GM23338 (cell line): Measurements from ENCODE around the gene PAXX. TPM values are rescaled to one million over a fixed set of nuclear protein-coding genes. Genes with fewer than 3 reads are reported as not detected.

Experiments used
- ATAC-seq: fragments of 200-7000 bp; cut with Tn5 transposase; 3 replicates; pipeline ENCODE4 v1.9.1; 2020
- DNase-seq: peaks from one replicate; pipeline ENCODE4 v3.0.0-alpha.2; 2015; ENCODE audit warnings: low spot score
- H2AFZ ChIP-seq: fragments of 200-600 bp; sonication (generic); 2 replicates; pipeline ENCODE4 v1.8.0; 2016; ENCODE audit warnings: antibody characterized with exemption, mild to moderate bottlenecking, moderate library complexity
- H3F3A ChIP-seq: fragments of 200-600 bp; sonication (generic); replicated peaks from 2 replicates; pipeline ENCODE4 v1.8.0; 2017; ENCODE audit warnings: antibody characterized with exemption, mixed run types, low read depth
- H3K27ac ChIP-seq: fragments of 200-600 bp; sonication (generic); 2 replicates; pipeline ENCODE4 v1.6.1; 2016; ENCODE audit warnings: low read depth
- H3K27me3 ChIP-seq: fragments of 200-600 bp; sonication (generic); 2 replicates; pipeline ENCODE4 v1.8.0; 2016; ENCODE audit warnings: mild to moderate bottlenecking, mixed run types, moderate library complexity; ENCODE audit not compliant: insufficient read depth
- H3K36me3 ChIP-seq: fragments of 200-600 bp; sonication (generic); 2 replicates; pipeline ENCODE4 v1.8.0; 2016; ENCODE audit warnings: mild to moderate bottlenecking; ENCODE audit not compliant: insufficient read depth
- H3K4me1 ChIP-seq: fragments of 200-600 bp; sonication (generic); 2 replicates; pipeline ENCODE4 v1.8.0; 2016; ENCODE audit warnings: mild to moderate bottlenecking, moderate library complexity; ENCODE audit not compliant: insufficient read depth
- H3K4me2 ChIP-seq: fragments of 200-600 bp; sonication (generic); 2 replicates; pipeline ENCODE4 v1.7.1; 2017; ENCODE audit warnings: mixed run types
- H3K4me3 ChIP-seq: fragments of 200-600 bp; sonication (generic); 2 replicates; pipeline ENCODE4 v1.6.1; 2016; ENCODE audit warnings: mixed run types
- H3K79me2 ChIP-seq: fragments of 200-600 bp; sonication (generic); replicated peaks from 2 replicates; pipeline ENCODE4 v1.8.0; 2017; ENCODE audit warnings: mild to moderate bottlenecking; ENCODE audit not compliant: insufficient read depth
- H3K9me2 ChIP-seq: fragments of 200-600 bp; sonication (generic); 2 replicates; pipeline ENCODE4 v1.8.0; 2017; ENCODE audit not compliant: insufficient read depth
- H4K20me1 ChIP-seq: fragments of 200-600 bp; sonication (generic); replicated peaks from 2 replicates; pipeline ENCODE4 v1.8.0; 2017; ENCODE audit warnings: mild to moderate bottlenecking; ENCODE audit not compliant: insufficient read depth
- H3K27ac Mint-ChIP-seq: 2 replicates; pipeline ENCODE4 v1.8.0; 2020; ENCODE audit warnings: inconsistent platforms, mild to moderate bottlenecking, moderate library complexity, mixed read lengths
- H3K27me3 Mint-ChIP-seq: 3 replicates; pipeline ENCODE4 v1.8.0; 2022; ENCODE audit warnings: low read depth, mild to moderate bottlenecking, moderate library complexity, mixed read lengths, inconsistent platforms; ENCODE audit not compliant: insufficient read depth, poor library complexity
- H3K36me3 Mint-ChIP-seq: 3 replicates; pipeline ENCODE4 v1.8.0; 2021; ENCODE audit warnings: low read depth, mild to moderate bottlenecking, inconsistent platforms, moderate library complexity, mixed read lengths
- H3K4me1 Mint-ChIP-seq: 3 replicates; pipeline ENCODE4 v1.8.0; 2020; ENCODE audit warnings: mild to moderate bottlenecking, inconsistent platforms, mixed read lengths
- H3K4me3 Mint-ChIP-seq: 3 replicates; pipeline ENCODE4 v1.8.0; 2021; ENCODE audit warnings: moderate library complexity, mild to moderate bottlenecking, inconsistent platforms, mixed read lengths
- H3K9me3 Mint-ChIP-seq: 3 replicates; pipeline ENCODE4 v1.8.0; 2020; ENCODE audit warnings: moderate library complexity, mild to moderate bottlenecking, inconsistent platforms, mixed read lengths
- CREB1 ChIP-seq: fragments of 250-450 bp; sonication (Bioruptor Pico); IDR thresholded peaks from 2 replicates; pipeline ENCODE4 v1.5.0; 2020; ENCODE audit warnings: low read depth, mild to moderate bottlenecking, moderate library complexity
- EZH2 ChIP-seq: fragments of 200-600 bp; sonication (generic); IDR thresholded peaks from one replicate; pipeline ENCODE4 v1.8.0; 2017; ENCODE audit warnings: antibody characterized with exemption, mild to moderate bottlenecking, low read depth; ENCODE audit not compliant: unreplicated experiment
- EZH2phosphoT487 ChIP-seq: fragments of 200-600 bp; sonication (generic); IDR thresholded peaks from one replicate; pipeline ENCODE4 v1.8.1; 2018; ENCODE audit warnings: antibody characterized with exemption; ENCODE audit not compliant: unreplicated experiment
- JUNB ChIP-seq: IDR thresholded peaks from one replicate; pipeline ENCODE4 v1.6.1; 2016; ENCODE audit warnings: antibody characterized with exemption; ENCODE audit not compliant: unreplicated experiment
- NANOG ChIP-seq: IDR thresholded peaks from 2 replicates; pipeline ENCODE4 v1.6.1; 2016; ENCODE audit warnings: antibody characterized with exemption, borderline replicate concordance
- POLR2AphosphoS5 ChIP-seq: IDR thresholded peaks from 2 replicates; pipeline ENCODE4 v1.6.1; 2016; ENCODE audit warnings: antibody characterized with exemption, low read depth
- STAT1 ChIP-seq: IDR thresholded peaks from one replicate; pipeline ENCODE4 v1.6.1; 2016; ENCODE audit warnings: antibody characterized with exemption; ENCODE audit not compliant: unreplicated experiment
- ZNF114 ChIP-seq: fragments of 250-450 bp; sonication (Bioruptor Pico); IDR thresholded peaks from 2 replicates; pipeline ENCODE4 v1.5.0; 2020; ENCODE audit warnings: mild to moderate bottlenecking, moderate library complexity
- ZNF331 ChIP-seq: fragments of 250-450 bp; sonication (Bioruptor Pico); IDR thresholded peaks from 2 replicates; pipeline ENCODE4 v1.5.0; 2020; ENCODE audit warnings: low read depth, mild to moderate bottlenecking, moderate library complexity
- polyA plus RNA-seq: library from polyadenylated mRNA; unstranded; fragments of >200 nt; fragmentation: Nextera tagmentation; extraction: Ambion mirVana; gene quantifications from 2 replicates; pipeline ENCODE4 v1.2.1, GENCODE V29; 2016
- total RNA-seq: library from RNA; depleted of rRNA; stranded (reverse); fragments of >200 nt; shearing (Covaris generic); gene quantifications from 2 replicates; pipeline ENCODE4 v1.2.3, GENCODE V29; 2014
- TF ChIP-seq, protein P1 (sequence below): fragments of 250-450 bp; sonication (Bioruptor Pico); IDR thresholded peaks from 2 replicates; pipeline ENCODE4 v1.5.0; 2020; ENCODE audit warnings: mild to moderate bottlenecking, moderate library complexity
- TF ChIP-seq, protein P2 (sequence below), 2 experiments: fragments of 200-600 bp in 1 of 2; sonication (generic) in 1 of 2; conservative IDR thresholded peaks; 2 replicates each; pipeline versions ENCODE4 v1.5.1 to v1.6.1; 2016 to 2017; ENCODE audit warnings: antibody characterized with exemption in 2 of 2, low read depth in 2 of 2, mild to moderate bottlenecking in 2 of 2, moderate library complexity in 1 of 2
- TF ChIP-seq, protein P3 (sequence below): IDR thresholded peaks from one replicate; pipeline ENCODE4 v1.6.1; 2018; ENCODE audit warnings: antibody characterized with exemption; ENCODE audit not compliant: unreplicated experiment
- TF ChIP-seq, protein P4 (sequence below): IDR thresholded peaks from 2 replicates; pipeline ENCODE4 v1.6.1; 2016; ENCODE audit warnings: antibody characterized with exemption

Gene PAXX
- total and polyA plus RNA-seq, 2 experiments from 2014 or later = 71.5 to 86.0 TPM

DNA sequence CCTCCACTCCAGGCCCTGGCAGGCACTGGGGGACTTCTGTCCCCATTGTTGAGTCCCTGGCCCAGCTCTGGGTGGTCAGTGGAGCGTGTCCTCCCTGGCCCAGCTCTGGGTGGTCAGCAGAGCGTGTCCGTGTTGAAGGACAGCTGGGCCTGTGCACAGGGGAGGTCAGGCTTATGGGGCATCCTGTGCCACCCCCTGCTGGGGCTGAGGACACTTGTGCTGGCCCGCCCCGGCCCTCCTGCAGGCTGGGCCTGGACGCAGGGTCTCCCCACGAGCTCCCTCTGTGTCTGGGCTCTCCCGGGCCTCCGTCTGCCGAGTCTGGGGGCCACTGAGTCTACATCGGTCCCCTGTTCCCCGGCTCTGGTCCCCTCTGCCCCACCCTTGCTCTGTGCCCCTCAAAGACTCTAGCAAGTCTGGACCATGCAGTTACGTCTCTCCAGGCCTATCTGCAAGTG is 15.6 kb downstream of the PAXX start:
- no peaks in the 10 kb centered on the region for H3K4me1 Mint-ChIP-seq
- ATAC-seq = no peak
- no peak overlapping the region for H3K27ac Mint-ChIP-seq
- no peak for DNase-seq
- no peak overlapping the region for H3K4me2 ChIP-seq
- no peaks in the 10 kb centered on the region for H3K27me3 ChIP-seq
- TF ChIP-seq STAT1 = no peak
- TF ChIP-seq, protein P1, sequence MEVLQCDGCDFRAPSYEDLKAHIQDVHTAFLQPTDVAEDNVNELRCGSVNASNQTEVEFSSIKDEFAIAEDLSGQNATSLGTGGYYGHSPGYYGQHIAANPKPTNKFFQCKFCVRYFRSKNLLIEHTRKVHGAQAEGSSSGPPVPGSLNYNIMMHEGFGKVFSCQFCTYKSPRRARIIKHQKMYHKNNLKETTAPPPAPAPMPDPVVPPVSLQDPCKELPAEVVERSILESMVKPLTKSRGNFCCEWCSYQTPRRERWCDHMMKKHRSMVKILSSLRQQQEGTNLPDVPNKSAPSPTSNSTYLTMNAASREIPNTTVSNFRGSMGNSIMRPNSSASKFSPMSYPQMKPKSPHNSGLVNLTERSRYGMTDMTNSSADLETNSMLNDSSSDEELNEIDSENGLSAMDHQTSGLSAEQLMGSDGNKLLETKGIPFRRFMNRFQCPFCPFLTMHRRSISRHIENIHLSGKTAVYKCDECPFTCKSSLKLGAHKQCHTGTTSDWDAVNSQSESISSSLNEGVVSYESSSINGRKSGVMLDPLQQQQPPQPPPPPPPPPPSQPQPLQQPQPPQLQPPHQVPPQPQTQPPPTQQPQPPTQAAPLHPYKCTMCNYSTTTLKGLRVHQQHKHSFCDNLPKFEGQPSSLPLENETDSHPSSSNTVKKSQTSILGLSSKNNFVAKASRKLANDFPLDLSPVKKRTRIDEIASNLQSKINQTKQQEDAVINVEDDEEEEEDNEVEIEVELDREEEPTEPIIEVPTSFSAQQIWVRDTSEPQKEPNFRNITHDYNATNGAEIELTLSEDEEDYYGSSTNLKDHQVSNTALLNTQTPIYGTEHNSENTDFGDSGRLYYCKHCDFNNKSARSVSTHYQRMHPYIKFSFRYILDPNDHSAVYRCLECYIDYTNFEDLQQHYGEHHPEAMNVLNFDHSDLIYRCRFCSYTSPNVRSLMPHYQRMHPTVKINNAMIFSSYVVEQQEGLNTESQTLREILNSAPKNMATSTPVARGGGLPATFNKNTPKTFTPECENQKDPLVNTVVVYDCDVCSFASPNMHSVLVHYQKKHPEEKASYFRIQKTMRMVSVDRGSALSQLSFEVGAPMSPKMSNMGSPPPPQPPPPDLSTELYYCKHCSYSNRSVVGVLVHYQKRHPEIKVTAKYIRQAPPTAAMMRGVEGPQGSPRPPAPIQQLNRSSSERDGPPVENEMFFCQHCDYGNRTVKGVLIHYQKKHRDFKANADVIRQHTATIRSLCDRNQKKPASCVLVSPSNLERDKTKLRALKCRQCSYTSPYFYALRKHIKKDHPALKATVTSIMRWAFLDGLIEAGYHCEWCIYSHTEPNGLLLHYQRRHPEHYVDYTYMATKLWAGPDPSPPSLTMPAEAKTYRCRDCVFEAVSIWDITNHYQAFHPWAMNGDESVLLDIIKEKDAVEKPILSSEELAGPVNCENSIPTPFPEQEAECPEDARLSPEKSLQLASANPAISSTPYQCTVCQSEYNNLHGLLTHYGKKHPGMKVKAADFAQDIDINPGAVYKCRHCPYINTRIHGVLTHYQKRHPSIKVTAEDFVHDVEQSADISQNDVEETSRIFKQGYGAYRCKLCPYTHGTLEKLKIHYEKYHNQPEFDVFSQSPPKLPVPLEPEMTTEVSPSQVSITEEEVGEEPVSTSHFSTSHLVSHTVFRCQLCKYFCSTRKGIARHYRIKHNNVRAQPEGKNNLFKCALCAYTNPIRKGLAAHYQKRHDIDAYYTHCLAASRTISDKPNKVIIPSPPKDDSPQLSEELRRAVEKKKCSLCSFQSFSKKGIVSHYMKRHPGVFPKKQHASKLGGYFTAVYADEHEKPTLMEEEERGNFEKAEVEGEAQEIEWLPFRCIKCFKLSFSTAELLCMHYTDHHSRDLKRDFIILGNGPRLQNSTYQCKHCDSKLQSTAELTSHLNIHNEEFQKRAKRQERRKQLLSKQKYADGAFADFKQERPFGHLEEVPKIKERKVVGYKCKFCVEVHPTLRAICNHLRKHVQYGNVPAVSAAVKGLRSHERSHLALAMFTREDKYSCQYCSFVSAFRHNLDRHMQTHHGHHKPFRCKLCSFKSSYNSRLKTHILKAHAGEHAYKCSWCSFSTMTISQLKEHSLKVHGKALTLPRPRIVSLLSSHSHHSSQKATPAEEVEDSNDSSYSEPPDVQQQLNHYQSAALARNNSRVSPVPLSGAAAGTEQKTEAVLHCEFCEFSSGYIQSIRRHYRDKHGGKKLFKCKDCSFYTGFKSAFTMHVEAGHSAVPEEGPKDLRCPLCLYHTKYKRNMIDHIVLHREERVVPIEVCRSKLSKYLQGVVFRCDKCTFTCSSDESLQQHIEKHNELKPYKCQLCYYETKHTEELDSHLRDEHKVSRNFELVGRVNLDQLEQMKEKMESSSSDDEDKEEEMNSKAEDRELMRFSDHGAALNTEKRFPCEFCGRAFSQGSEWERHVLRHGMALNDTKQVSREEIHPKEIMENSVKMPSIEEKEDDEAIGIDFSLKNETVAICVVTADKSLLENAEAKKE (CRISPR knock-in tag) = no peak
- TF ChIP-seq EZH2phosphoT487 = no peak
- no peak for TF ChIP-seq ZNF331 (CRISPR knock-in tag)
- TF ChIP-seq, protein P2, sequence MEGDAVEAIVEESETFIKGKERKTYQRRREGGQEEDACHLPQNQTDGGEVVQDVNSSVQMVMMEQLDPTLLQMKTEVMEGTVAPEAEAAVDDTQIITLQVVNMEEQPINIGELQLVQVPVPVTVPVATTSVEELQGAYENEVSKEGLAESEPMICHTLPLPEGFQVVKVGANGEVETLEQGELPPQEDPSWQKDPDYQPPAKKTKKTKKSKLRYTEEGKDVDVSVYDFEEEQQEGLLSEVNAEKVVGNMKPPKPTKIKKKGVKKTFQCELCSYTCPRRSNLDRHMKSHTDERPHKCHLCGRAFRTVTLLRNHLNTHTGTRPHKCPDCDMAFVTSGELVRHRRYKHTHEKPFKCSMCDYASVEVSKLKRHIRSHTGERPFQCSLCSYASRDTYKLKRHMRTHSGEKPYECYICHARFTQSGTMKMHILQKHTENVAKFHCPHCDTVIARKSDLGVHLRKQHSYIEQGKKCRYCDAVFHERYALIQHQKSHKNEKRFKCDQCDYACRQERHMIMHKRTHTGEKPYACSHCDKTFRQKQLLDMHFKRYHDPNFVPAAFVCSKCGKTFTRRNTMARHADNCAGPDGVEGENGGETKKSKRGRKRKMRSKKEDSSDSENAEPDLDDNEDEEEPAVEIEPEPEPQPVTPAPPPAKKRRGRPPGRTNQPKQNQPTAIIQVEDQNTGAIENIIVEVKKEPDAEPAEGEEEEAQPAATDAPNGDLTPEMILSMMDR (conservative IDR thresholded peaks at IDR 0.05; ENCODE audit: low read depth in 2 of 2) = no peak
- TF ChIP-seq, protein P3, sequence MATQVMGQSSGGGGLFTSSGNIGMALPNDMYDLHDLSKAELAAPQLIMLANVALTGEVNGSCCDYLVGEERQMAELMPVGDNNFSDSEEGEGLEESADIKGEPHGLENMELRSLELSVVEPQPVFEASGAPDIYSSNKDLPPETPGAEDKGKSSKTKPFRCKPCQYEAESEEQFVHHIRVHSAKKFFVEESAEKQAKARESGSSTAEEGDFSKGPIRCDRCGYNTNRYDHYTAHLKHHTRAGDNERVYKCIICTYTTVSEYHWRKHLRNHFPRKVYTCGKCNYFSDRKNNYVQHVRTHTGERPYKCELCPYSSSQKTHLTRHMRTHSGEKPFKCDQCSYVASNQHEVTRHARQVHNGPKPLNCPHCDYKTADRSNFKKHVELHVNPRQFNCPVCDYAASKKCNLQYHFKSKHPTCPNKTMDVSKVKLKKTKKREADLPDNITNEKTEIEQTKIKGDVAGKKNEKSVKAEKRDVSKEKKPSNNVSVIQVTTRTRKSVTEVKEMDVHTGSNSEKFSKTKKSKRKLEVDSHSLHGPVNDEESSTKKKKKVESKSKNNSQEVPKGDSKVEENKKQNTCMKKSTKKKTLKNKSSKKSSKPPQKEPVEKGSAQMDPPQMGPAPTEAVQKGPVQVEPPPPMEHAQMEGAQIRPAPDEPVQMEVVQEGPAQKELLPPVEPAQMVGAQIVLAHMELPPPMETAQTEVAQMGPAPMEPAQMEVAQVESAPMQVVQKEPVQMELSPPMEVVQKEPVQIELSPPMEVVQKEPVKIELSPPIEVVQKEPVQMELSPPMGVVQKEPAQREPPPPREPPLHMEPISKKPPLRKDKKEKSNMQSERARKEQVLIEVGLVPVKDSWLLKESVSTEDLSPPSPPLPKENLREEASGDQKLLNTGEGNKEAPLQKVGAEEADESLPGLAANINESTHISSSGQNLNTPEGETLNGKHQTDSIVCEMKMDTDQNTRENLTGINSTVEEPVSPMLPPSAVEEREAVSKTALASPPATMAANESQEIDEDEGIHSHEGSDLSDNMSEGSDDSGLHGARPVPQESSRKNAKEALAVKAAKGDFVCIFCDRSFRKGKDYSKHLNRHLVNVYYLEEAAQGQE = no peak
- TF ChIP-seq CREB1 (CRISPR knock-in tag) = no peak
- no peak for TF ChIP-seq POLR2AphosphoS5
- TF ChIP-seq, protein P4, sequence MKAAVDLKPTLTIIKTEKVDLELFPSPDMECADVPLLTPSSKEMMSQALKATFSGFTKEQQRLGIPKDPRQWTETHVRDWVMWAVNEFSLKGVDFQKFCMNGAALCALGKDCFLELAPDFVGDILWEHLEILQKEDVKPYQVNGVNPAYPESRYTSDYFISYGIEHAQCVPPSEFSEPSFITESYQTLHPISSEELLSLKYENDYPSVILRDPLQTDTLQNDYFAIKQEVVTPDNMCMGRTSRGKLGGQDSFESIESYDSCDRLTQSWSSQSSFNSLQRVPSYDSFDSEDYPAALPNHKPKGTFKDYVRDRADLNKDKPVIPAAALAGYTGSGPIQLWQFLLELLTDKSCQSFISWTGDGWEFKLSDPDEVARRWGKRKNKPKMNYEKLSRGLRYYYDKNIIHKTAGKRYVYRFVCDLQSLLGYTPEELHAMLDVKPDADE = no peak
- no peak for TF ChIP-seq ZNF114
- TF ChIP-seq NANOG = no peak
- no peak for TF ChIP-seq EZH2
- TF ChIP-seq JUNB = no peak
- no peaks in the 10 kb centered on the region for H3K79me2 ChIP-seq
- H3K9me2 ChIP-seq = no peaks in the 10 kb centered on the region
- H3K36me3 Mint-ChIP-seq = peaks cover 6% of the 10 kb centered on the region; the same call in 2 of the 3 replicates
- H3K9me3 Mint-ChIP-seq = peaks cover 19% of the 10 kb centered on the region
- no peak overlapping the region for H3K27ac ChIP-seq
- no peak overlapping the region for H2AFZ ChIP-seq
- no peaks in the 10 kb centered on the region for H3K36me3 ChIP-seq
- no peak overlapping the region for H3K4me3 ChIP-seq
- H3K27me3 Mint-ChIP-seq = peaks cover 3% of the 10 kb centered on the region
- H3K4me1 ChIP-seq = no peaks in the 10 kb centered on the region
- H3F3A ChIP-seq = no peaks in the 10 kb centered on the region
- no peak overlapping the region for H3K4me3 Mint-ChIP-seq
- no peaks in the 10 kb centered on the region for H4K20me1 ChIP-seq
